HG03097 (cell line): ENCODE results near the gene SLC30A7.

Source experiments
- ATAC-seq: cut with Tn5 transposase; IDR thresholded peaks from one replicate; pipeline ENCODE4 v1.9.1; 2021; ENCODE audit not compliant: unreplicated experiment, low FRiP score

SLC30A7 gene

GRCh38 chr1:101017448-101017847, 121.6 kb downstream of the SLC30A7 start:
- no peak for ATAC-seq

GRCh38 chr1:101022294-101022693, 126.4 kb downstream of the SLC30A7 start:
- ATAC-seq, result no peak

- ATAC-seq, result peak; percentile 5
Observed at GRCh38 chr1:101025283-101025656, 129.4 kb downstream of the SLC30A7 start.

GRCh38 chr1:101025657-101026429, 130.0 kb downstream of the SLC30A7 start, which contains the start of gene DPH5:
Gene DPH5, minus strand, starts transcription at chr1:101025784. Its CDS starts 341 bp downstream, at chr1:101025443.
- ATAC-seq, result peak; percentile 77

- no peak for ATAC-seq
Observed at GRCh38 chr1:101026430-101026788, 130.5 kb downstream of the SLC30A7 start.

GRCh38 chr1:101027194-101027772, 131.4 kb downstream of the SLC30A7 start:
- no peak for ATAC-seq

GRCh38 chr1:101028466-101028865, 132.6 kb downstream of the SLC30A7 start:
- no peak for ATAC-seq

- ATAC-seq, result no peak
Observed at GRCh38 chr1:101029184-101029583, 133.3 kb downstream of the SLC30A7 start.

GRCh38 chr1:101030881-101031280, 135.0 kb downstream of the SLC30A7 start:
- no peak for ATAC-seq
